ENCODE results near the gene ADAMTS4.

Gene ADAMTS4

DNA sequence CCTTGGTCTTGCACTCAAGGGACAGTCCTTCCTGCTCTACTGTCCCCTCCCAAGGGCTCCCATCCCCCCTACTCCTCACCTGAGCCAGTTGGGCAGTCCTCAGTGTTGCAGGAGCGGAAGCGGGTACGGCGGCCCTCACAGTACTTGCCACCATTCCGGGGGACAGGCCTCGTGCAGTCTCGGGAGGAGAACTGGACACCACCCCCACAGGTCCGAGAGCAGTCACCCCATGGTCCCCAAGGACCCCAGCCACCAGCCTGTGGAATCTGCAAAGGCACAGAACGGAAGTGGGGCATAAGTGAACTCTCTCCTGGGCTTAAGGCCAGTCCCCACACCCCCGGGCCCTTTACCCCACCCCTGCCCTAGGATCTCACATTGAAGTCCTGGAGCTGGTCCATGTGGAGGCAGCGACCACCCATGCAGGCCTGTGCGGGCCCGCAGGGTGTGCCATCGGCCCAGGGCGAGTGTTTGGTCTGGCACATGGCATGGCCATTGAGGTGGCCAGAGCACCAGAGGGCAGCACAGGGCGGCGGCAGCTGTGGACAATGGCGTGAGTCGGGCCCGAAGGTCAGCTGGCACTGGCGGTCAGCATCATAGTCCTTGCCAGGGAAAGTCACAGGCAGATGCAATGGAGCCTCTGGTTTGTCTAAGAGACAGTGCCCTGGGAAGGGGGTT is 5.2 kb downstream of the ADAMTS4 start:
- DNase-seq: no peak

DNA sequence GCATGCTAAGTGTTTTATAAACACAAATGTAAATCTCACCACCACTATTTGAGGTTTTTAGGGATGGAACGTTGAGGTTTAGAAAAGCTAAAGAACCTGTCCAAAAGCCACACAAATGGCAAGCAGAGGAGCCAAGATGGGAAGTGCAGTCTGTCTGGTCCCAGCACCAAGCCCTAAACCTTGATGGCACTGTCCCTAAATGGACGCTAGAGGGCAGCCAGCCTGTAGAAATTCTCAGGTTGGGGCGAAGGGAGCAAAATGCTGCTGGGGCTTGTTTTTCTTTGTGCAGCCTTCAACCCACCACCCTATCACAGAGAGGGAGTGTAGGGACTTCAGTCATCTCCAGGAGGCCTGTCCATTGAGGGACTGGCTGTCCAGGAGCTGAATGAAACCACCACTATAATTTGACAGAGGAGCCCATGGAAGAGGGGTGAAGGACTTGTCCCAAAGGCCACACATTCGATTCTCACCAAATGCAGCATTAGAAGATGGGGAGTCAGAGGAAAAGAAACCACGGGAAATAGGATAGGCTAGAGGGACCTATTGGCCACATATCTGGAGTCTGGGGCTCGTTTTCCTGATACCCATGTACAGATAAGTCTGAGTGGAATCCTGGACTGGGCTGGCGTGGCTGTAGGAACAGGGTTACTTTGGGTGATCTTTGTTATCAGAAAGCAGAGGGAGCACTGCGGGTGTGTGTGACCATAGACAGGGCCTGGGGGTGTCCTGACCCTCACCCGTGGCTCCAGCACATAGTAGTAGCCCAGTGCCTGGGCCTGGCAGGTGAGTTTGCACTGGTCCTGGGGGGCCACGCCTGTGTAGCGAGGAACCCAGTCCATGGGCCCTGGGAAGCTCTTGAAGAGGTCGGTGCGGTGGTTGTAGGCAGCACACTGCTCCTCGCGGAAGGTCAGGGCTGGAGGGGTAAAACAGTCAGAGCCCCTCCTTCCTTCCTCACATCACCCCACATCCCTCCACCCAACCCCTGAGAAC is 6.1 kb downstream of the ADAMTS4 start:
- peak; percentile 81 to 95 for DNase-seq

DNA sequence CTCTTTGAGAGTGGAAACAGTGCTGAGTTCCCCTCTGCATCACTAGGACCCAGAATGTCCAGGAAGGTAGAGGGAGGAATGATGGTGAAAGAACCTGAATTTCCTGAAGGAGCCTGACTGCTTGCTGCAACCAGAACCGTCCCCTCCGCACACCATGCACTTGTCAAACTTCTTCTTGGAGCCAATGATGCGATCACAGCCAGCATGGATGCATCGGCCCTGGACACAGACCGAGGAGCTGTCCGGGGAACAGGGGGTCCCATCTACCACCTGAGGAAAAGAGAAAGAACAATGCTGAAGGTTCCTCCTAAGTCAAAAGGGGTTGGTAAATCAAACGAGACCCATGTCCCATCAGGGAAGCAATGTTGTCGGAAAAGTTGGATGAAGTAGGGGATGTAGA is 6.9 kb downstream of the ADAMTS4 start:
- DNase-seq: no peak

DNA sequence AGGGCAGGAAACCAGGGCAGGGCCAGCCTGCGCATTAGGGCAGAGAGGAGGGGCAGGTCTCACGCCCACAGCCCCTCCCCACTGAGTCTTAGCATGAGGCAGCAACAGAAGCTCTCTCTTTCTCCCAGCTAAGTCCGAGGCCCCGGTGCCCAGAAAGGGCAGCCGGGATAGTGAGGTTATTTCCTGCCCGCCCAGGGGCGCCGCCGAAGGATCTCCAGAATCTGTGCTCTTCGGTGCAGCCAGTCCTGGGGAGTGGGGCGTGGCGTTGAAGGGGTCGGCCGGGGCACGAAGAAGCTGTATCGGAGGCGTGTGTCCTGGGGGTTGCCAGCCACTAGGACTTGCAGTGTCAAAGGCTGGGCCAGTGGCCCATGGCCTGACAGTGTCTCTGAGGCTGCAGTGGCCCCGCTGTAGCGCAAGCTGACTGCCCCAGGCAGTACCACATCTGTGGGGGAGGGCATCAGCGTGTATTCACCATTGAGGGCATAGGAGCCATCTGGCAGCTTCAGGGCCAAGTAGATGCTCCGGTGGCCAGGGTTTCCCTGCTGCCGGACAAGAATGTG is 7.8 kb downstream of the ADAMTS4 start:
- DNase-seq: no peak

DNA sequence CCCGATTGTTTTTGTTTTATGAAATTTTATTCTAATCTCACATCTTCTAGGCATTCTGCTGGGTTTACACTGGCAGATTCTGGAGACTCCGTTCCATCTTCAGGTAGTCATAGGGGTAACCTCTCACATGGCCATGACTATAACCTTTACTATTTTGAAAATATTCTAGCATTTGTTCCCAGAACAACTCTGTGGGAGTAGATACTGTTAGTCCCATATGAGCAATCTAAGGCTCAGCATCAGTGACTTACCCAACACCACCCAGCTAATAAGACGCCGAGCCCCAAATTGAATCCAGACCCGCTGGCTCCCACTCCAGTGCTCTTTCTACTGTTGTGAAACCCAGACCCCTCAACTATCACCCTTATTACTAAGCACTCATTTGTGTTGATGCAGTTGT is 9.8 kb downstream of the ADAMTS4 start:
- DNase-seq: no peak

DNA sequence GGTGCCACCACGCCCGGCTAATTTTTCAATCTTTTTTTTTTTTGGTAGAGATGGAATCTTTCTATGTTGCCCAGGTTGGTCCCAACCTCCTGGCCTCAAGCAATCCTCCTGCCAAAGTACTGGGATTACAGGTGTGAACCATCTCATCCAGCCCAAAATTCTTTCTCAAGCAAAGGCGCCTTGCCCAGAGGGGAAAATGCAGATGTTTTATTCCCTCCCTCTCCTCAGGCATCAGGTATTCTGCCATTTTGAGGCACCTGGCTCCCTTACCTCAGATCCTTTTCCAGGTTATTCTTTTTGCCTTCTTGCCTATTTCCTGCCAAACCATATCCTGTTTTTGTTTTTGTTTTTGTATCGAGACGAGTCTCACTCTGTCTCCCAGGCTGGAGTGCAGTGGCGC is 10.5 kb downstream of the ADAMTS4 start:
- no peak for DNase-seq

DNA sequence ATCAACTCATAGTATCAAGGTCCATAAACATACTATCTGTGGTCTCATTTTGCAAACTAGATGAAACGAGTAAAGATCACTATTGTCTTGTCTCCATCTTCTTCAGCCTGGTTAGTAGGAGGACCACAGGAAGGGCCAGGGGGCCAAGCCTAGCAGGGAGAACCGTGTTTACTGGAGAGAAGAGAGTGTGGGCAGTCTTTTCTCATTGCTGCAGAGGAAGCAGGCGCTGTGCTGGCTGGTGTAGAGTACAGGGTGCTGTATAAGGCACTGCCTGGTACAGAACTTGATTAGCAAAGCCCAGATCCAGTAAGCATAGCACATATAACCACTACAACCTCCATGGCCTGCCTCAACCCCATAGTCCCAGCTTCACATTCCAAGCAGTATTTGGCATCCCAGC is 11.5 kb downstream of the ADAMTS4 start:
- no peak for DNase-seq

DNA sequence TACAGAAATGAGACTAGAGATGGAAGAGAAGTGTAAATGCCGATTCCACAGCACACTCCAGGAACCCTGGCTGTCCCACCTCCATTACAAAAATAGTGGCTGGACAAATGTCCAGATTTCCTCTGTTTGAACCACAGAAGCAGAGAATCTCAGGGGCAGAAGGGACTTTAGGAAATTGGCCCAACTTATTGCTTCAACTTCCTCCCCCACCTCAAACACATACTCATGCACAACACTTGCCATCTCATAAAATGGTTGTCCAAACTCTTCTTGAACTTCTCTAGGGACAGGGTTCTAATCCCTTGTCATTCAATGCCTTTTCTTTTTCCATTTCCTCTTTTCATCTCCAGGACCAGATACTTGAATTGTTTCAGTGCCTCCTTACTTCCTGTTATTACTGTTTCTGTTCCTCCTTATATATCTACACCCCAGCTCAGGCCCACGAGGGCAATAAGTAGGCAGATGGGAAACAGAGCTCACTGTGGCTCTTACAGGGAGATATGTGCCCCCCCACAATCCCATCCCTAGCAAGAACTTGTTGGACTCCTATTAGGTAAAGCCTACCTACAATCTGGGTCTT is 13.0 kb downstream of the ADAMTS4 start:
- no peak for DNase-seq

DNA sequence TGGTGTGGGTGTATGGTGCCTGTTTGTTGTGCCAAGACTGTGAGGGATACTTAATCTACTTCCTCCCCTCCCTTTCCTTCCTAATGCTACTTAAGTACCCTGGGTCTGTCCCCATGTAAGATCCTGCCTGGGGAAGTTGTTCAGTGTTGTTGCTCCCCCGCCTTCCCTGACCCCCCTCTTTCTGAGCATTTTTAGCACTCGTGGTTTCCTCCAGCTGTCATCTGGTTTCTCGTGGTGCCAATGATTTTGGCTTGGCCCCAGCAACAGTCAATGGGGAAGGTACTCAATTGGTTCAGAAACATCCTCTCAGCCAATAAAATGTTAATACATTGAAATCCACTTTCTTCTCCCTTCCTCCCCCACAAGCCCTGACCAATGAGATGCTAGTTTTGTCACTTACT is 13.6 kb downstream of the ADAMTS4 start:
- DNase-seq: no peak

DNA sequence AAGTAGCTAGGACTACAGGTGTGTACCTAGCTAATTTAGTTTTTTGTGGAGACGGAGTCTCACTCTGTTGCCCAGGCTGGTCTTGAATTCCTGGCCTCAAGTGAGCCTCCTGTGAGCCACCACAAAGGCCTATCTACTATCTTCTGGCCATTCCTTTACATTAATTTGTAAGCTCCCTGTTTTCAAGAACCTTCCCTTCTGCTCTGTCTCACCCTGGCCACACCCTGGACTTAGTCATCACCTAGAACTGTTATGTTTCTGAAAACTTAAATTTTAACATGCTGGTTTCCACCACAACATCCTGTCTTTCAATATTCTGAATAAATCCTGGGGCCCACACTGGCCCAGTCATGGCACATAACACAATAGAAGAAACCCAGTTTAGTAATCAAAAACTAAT is 16.6 kb downstream of the ADAMTS4 start:
- DNase-seq: no peak

DNA sequence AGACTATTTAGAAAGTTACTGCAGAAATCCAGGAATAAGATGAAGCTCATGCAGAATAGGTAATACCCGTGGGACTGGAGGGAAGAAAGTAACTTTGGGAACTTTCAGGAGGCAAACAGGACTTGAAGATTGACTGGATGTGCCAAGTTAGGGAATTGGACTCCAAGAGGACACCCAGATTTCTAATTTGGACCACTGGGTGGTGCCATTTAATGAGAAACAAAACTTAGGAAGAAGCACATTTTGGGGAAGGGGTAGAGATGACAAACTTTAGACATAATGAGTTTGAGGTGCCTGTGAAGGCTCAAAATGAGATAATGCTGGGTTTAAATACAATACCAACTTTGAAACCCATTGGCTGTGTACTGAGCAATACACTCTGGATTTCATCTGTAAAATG is 18.2 kb downstream of the ADAMTS4 start:
- peak in 1 of 2 experiments; percentile 44 for DNase-seq

DNA sequence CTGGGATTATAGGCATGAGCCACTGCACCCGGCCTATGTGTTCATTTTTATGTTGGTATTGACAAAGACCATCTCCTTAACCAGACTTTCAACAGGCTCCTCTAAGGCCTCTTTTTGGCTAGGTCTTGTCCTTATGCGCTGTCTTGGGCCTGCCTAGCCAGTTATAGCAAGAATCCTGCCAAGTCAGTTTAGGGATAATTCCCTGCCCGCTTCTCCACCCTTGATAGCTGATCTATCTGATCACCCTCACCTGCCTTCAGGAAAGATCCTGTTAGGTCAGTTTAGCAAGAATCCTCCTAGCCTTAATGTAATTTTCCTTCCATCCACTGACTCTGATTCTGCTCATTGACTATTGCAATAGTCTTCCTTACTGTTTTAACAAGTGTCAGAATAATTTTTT is 19.2 kb downstream of the ADAMTS4 start:
- DNase-seq: no peak

DNA sequence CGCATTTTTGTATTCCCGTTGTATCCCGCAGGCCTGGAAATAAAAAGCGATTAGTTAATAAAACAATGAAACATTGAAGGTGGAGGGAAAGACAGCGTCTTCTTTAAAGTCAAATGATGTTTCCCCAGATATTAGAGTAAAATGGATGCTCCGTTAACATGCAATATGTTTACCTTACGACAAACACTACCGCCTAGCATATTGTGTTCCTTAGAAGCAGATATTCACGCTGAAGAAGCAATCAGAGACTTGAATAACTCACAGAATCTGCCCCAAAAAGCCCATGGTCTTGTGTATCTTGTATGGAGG is 21.0 kb downstream of the ADAMTS4 start:
- no peak for DNase-seq

DNA sequence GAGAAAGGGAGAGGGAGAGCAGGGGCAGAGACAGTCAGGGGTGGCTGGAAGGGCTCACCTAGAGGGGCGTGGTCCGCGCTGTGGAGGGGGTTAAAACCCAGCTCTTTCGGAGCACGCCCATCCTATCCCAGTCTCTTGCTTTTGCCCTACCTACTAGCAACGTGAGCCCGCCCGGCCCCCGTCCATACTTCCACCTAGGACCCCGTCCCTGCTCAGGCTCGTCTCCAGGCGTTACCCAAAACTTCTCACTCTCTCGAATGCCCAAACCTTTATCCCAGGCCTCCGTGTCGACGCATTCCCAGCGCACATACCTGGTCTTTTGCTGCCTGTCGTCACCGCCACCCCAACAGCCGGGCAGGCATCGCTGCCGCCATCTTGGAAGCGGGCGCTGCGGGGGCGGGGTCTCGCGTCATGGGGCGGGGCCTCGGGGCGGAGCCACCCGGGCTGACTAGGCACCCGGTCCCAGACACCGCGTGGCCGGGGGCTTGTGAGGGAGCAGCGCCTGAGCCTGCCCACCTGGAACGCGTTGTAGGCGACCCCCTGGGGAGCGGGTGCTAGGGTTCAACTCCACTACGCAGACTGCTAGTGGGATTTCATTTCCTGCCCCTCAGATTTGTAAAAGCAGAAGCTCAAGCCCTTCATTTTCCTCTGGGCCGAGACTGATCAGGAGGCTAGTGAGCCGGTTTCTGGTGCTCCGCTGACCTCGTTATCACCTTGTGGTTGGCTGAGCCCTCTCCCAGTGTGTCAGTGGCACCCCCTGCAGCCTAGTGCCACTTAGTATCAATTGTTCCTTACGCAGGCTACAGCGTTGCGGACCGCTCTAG is 21.5 kb downstream of the ADAMTS4 start, which contains the start of gene B4GALT3:
B4GALT3 (minus strand) TSS at position 396 of the 824 bp plus-strand sequence. CDS start 1,447 bp downstream, outside the sequence.
- DNase-seq: peak; percentile 92 to 98

DNA sequence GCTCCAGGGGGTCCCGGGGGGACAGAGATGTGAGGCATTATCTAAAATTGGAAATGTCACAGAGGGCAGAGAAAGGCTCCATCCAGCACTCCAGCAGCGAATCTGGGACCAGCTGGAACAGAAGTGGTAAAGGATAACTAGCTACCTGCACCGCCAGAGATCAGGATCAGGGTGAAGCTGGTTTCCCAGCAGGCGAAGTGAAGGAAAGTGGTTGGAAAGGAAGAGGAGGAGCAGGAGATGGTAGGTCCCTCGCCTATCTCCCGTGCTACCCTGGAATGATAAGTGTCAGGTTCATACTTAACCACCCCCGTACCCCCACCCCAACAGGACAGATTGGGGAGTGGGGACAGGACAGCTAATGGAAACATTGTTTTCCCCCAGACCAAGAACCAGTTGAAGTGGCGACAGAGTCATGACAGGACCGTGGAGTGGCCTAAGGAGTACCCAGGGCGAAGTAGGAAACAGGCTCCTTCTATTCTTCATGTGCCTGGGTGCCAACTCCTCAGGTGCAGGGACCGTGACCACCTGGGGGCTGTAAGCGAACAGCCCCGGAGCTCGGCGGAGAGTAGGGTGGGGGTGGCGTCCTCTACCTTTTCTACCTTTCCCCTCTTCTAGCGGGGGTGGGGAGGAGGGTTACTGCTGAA is 22.3 kb downstream of the ADAMTS4 start:
- no peak for DNase-seq

DNA sequence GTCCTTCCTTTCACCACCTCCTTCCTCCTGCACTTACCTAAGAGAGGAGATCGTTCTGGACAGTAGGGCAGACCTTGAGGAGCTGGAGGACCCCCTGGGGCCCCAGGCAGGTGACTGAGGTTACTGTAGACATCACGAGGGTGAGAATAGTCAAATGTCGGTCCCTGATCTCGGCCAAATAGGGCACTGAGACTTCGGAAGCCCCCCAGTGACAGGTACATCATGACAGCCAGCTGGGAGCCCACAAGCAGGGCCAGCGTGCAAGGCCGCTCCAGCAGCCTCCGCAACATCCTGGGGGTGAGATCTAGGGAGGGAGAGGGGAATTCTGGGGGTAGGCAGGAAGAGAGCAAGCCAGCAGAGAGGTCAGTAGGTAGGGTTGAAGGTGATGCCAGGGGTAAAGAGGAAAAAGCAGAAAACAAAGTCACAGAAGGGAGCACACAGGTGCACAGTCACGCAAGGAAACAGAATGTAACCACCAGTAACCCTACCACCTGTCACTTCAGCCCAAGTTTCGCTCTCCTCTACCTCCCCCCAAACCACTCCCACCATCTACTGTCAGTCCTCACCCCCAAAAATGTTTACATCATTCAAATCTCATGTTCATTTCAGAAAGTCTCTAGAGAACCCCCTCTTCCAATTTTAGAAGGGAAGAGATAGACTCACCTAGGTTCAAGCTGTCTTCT is 22.9 kb downstream of the ADAMTS4 start:
- no peak for DNase-seq

DNA sequence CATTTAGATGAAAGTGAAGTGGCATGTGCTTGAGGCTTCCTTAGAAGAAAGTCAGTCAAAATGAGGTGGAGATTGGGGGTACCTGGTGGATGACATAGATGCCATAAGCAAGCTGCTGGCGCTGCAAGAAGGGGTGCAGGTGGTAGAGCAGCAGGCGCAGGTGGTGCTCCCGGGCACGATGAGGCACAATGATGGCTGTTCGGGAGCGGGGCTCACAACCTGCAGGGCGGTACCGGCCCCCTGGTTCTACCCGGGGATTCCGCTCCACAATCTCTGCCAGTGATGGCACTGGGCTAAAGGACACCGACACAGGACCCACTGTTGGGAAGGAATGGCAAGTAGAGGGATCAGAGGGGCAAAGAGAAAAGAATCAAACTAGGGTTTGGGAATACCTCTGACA is 23.9 kb downstream of the ADAMTS4 start:
- DNase-seq: no peak

DNA sequence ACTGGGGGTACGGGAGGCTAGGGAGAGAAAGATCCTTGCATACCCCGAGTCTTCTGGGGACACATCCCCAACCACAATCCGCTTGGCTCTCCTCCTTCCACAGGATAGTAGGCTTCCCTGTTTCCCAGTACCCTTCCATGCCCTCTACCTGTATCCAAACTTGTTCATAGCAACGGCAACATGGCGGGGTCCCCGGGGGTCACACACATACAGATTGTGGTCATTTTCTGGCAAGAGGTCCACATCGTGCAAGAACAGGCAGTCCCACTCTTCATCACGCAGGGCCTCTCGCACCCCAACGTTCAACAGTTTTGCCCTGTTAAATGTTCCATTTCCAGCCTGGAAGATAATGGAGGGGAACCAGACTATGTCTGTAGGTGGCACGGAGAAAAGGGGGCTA is 25.1 kb downstream of the ADAMTS4 start:
- no peak for DNase-seq

DNA sequence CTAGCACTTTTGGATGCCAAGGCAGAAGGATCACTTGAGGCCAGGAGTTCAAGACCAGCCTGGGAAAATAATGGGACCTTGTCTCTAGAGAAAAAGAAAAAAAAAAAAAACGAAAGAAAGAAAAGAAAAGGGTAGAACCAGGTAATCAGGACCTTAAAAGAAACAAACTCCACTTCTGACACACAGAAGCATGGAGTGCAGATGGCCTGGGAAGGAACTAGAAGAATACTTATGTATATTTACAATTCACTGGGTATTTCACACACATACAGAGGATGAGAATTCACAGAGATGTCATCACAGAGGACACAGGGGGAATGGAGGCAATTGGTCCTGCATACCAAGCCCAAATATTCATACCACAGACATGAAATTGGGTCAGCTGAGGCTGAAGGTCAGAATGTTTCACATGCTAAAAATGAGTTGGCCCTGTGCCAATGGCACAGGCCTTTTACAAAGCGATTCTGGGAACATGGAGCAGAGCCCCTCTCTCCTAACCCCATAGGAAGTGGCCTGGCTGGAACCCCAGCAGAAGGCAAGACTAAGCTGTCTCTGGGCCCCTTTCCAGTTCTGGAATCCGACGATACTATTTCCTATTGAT is 26.0 kb downstream of the ADAMTS4 start:
- no peak for DNase-seq

DNA sequence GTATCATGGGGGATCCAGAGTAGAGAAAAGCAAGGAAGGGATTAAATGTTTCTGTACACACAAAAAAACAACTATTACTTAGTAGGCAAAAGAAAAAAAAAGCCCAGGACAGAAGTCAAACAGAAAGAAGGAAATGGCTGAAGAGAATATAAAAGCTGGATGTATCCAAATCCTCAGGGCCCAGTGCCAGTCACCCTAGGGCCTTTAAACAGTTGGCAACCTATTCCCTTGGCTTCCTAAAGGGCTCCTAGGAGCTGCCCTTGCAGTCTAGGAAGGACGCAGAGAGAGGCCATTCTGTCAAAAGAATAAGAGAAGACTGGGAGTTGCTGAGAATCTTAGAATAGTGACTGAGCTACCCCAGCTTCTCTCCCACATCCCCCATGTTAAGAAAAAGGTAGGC is 26.5 kb downstream of the ADAMTS4 start:
- DNase-seq: no peak

DNA sequence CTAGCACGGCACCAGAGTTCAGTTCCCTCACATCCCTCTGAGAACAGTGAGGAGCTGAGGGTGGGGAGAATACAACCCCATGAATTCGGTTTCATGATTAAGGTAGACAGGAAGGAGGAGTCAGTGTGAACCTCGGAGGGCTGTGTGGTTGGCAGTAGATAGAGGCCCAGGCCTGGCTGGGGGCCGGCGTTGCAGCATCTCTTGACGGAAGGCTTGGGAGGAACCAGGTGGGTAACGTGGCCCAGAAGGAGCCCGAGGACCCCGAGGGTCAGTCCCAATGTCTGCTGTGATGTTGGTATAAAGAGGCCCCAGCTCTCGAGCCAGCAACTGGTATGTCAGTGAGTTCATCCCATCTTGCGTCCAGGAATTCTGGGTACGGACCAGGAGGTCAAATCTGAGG is 27.2 kb downstream of the ADAMTS4 start:
- DNase-seq: no peak
